Gastroesophageal sphincter (tissue), 4 donors: Measurements from ENCODE around the gene NME4. TPM values are rescaled to one million over a fixed set of nuclear protein-coding genes. Genes with fewer than 3 reads are reported as not detected.

Experiments
- ATAC-seq: fragments of 150-250 bp; one replicate; pipeline ENCODE4 v1.9.1; 2016; ENCODE audit warnings: mild to moderate bottlenecking, moderate library complexity
- H3K27ac ChIP-seq, 4 donors: fragments of 200-600 bp; sonication (generic) in 3 of 4; 1 replicate in 3 of 4; 2 replicates in 1 of 4; pipeline ENCODE4 v1.5.1; 2016 to 2019
- H3K27me3 ChIP-seq: fragments of 200-600 bp; sonication (generic); one replicate; pipeline ENCODE4 v1.5.1; 2019
- H3K36me3 ChIP-seq, 2 donors: fragments of 200-600 bp; sonication (generic); one replicate each; pipeline ENCODE4 v1.5.1; 2019; ENCODE audit warnings: control low read depth in 1 of 2
- H3K4me1 ChIP-seq, 3 donors: fragments of 200-600 bp; sonication (generic); 1 replicate in 2 of 3; 2 replicates in 1 of 3; pipeline ENCODE4 v1.5.1; 2016 to 2019; ENCODE audit warnings: control low read depth in 2 of 3
- H3K4me3 ChIP-seq, 2 donors: fragments of 200-600 bp; sonication (generic); one replicate each; pipeline ENCODE4 v1.5.1; 2019; ENCODE audit warnings: mild to moderate bottlenecking in 1 of 2, moderate library complexity in 1 of 2
- H3K9me3 ChIP-seq, 3 donors: fragments of 200-600 bp; sonication (generic); one replicate each; pipeline ENCODE4 v1.5.1; 2017 to 2019; ENCODE audit warnings: control low read depth in 2 of 3
- EP300 ChIP-seq: sonication (generic); formaldehyde crosslinking; IDR thresholded peaks from one replicate; pipeline ENCODE4 v1.6.1; 2017; ENCODE audit warnings: antibody characterized with exemption, mild to moderate bottlenecking
- POLR2A ChIP-seq, 2 donors: fragments of 450-650 bp; IDR thresholded peaks; one replicate each; pipeline ENCODE4 v1.6.1; 2017; ENCODE audit warnings: antibody characterized with exemption in 2 of 2, mild to moderate bottlenecking in 2 of 2, moderate library complexity in 1 of 2
- POLR2AphosphoS5 ChIP-seq: sonication (generic); formaldehyde crosslinking; IDR thresholded peaks from one replicate; pipeline ENCODE4 v1.6.1; 2017; ENCODE audit warnings: antibody characterized with exemption
- WGBS, 2 donors: methylation state at CpG; one replicate each; pipeline ENCODE4 v1.1.5; 2018; ENCODE audit warnings: low coverage in 1 of 2; 5-methylcytosine and 5-hydroxymethylcytosine counted together
- total RNA-seq, 4 donors: library from RNA; depleted of rRNA; stranded (reverse); fragments of >200 nt; gene quantifications; one replicate each; pipeline ENCODE4 v1.1.0, GENCODE V29; 2016
- TF ChIP-seq, protein P1 (sequence below), 4 experiments: fragments of 200-600 bp in 2 of 4; fragments of 450-650 bp in 2 of 4; sonication (generic) in 1 of 4; IDR thresholded peaks; one replicate each; pipeline ENCODE4 v1.5.1; 2017 to 2019; ENCODE audit warnings: antibody characterized with exemption in 4 of 4, mild to moderate bottlenecking in 2 of 4, moderate library complexity in 2 of 4

The NME4 gene
- total RNA-seq, 4 donors from 2014 or later = 61.1 to 169 (median 136) TPM

DNA sequence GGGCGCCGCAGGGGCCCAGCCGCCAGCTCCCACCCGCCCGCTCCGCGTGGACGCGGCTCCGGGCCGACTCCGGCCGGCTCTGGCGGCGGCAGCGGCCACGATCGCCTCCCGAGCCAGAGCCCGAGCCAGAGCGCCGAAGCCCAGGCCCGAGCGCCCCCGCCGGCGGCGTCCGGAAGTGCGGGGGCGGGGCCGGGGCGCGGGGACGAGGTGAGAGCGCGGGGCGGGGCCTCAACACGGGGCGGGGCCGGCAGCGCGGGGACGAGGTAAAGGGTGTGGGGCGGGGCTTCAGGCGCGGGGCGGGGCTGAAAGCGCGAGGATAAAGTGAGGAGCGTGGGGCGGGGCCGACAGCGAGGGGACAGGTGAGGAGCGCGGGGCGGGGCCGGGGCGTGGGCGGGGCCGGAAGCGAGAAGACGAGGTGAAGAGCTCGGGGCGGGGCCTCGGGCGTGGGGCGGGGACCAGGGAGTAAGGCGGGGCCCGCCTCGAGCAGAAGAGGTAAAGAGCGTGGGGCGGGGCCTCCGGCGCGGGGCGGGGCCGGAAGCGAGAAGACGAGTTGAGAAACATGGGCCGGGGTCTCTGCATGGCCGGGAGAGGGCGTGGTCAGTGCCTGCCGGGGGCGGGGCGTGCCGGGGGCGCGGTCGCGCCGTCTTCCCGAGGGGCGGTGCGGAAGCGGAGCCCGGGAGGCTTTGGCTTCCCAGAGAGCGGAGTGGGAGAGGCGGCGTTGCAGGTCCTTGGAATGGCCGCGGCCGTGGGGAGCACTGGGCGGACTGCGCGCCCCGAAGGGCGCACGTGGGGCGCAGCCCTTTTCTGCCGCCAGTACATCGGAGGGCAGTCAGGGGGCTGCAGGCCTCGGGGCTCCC is 44.2 kb upstream of the NME4 start, which contains the start of gene AXIN1:
TSS of gene AXIN1 (minus strand) at position 177 of the 857 bp plus-strand sequence. CDS start 5,698 bp downstream, outside the sequence.
- Histone ChIP-seq H3K36me3 (peaks cover 0 to 8% of the 10 kb centered on the region in 2 donors), H3K27me3 (no peaks in the 10 kb centered on the region), H3K9me3 (no peaks in the 10 kb centered on the region), H3K4me3 (peak within 1 kb of the TSS; percentile 74 to 83), H3K27ac (peak within 1 kb of the TSS; percentile 10 to 88 (median 84)), H3K4me1 (peaks cover 0 to 27% (median 13%) of the 10 kb centered on the region in 3 donors)
- WGBS, 2 donors = 0% methylated on average over 1 of the region's 113 CpGs; no CpG with 5 or more reads in 1 of the 2 donors
- peak; percentile 90 for ATAC-seq
- TF ChIP-seq EP300 = no peak
- TF ChIP-seq POLR2AphosphoS5 = peak; percentile 30
- TF ChIP-seq, protein P1, sequence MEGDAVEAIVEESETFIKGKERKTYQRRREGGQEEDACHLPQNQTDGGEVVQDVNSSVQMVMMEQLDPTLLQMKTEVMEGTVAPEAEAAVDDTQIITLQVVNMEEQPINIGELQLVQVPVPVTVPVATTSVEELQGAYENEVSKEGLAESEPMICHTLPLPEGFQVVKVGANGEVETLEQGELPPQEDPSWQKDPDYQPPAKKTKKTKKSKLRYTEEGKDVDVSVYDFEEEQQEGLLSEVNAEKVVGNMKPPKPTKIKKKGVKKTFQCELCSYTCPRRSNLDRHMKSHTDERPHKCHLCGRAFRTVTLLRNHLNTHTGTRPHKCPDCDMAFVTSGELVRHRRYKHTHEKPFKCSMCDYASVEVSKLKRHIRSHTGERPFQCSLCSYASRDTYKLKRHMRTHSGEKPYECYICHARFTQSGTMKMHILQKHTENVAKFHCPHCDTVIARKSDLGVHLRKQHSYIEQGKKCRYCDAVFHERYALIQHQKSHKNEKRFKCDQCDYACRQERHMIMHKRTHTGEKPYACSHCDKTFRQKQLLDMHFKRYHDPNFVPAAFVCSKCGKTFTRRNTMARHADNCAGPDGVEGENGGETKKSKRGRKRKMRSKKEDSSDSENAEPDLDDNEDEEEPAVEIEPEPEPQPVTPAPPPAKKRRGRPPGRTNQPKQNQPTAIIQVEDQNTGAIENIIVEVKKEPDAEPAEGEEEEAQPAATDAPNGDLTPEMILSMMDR (IDR thresholded peaks at IDR 0.05) = peak in 3 of 4 experiments; percentile 59 to 72 (median 65)
- peak; percentile 37 to 39 for TF ChIP-seq POLR2A (IDR thresholded peaks at IDR 0.05)

DNA sequence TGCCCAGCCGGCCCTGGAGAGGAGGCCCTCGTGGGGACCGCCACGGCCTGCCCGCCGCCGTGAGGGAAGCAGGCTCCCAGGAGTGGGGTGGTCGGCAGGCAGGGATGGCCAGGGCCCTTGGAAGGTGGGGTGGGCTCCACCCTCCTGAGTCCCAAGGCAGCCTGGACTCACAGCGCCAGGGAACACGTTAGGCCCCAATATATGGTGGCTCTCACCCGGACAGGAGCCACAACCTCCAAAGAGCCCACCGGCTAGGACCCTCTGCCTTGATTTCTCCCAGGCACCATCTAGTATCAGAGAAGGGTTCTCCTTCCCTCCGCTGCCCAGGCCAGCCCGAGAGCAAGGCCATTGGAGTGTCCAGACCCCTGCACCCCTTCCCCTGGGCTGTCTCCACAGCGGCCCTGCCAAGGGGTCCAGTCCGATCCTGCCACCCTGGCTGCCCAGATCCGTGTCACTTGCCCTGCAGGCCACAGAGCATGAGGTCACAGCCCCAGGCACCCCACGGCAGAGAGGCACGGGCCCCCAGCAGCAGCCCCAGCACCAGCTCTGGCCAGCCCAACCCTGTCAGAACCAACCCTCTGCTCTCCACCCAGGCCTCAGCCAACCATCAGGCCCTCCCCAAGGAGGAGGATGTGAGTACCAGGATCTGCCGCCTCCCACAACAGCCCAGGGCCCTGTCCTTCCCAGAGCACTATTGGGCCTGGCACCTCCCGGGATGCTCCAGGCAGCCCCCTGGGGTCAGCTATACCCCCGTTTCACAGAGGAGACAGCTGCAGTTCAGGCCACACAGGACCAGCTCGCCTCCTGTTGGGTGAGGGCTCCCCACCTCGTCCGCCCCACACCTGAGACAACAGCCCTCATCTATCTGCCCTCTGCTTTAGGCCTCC is 43.4 kb upstream of the NME4 start:
- Histone ChIP-seq H3K27ac (peak overlapping the region; percentile 10 to 88 (median 82)), H3K4me1 (peaks cover 0 to 27% (median 13%) of the 10 kb centered on the region in 3 donors), H3K9me3 (no peaks in the 10 kb centered on the region), H3K27me3 (no peaks in the 10 kb centered on the region), H3K4me3 (peak overlapping the region; percentile 25 to 83), H3K36me3 (peaks cover 0 to 8% of the 10 kb centered on the region in 2 donors)
- TF ChIP-seq POLR2AphosphoS5 = no peak
- TF ChIP-seq, protein P1 (IDR thresholded peaks at IDR 0.05) = no peak
- no peak for TF ChIP-seq EP300
- no peak for TF ChIP-seq POLR2A (IDR thresholded peaks at IDR 0.05)
- 92 to 100% methylated on average over 2 to 4 of the region's 25 CpGs for WGBS, 2 donors
- ATAC-seq = no peak

DNA sequence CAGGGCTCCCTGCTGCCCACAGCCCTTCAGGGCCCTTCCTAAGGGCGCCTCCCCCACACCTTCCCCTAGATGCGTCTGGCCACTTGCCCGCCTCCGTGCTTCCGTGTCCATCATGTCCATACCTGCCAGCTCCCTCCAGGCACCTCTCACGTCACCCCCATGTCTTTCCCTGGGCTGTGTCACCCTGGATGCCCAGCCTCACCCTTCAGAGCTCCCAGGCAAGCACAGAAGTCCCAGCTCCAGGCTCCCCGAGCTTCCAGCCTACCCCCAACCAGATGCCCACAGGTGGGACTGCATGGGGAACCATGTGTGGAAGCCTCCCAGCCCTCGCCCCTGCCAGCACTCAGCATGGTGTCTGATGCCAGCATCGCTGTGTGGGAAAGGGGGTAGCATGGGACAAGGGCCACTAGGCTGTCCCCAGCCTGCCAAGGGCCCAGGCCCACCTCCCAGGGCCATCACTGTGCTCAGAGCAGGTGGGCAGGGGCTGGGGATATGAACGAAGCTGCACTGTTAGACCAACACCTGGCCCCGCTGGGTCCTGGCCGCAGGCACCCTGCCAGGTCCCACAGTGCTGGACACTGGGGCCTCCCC is 42.6 kb upstream of the NME4 start:
- no peak for TF ChIP-seq EP300
- TF ChIP-seq, protein P1 (IDR thresholded peaks at IDR 0.05) = no peak
- TF ChIP-seq POLR2A (IDR thresholded peaks at IDR 0.05) = no peak
- no peak for TF ChIP-seq POLR2AphosphoS5
- Histone ChIP-seq H3K9me3 (no peaks in the 10 kb centered on the region), H3K4me1 (peaks cover 0 to 27% (median 13%) of the 10 kb centered on the region in 3 donors), H3K4me3 (no peak overlapping the region), H3K27ac (no peak overlapping the region), H3K36me3 (peaks cover 0 to 8% of the 10 kb centered on the region in 2 donors), H3K27me3 (no peaks in the 10 kb centered on the region)
- 96% methylated on average over 5 of the region's 12 CpGs; no CpG with 5 or more reads in 1 of the 2 donors for WGBS, 2 donors
- no peak for ATAC-seq

DNA sequence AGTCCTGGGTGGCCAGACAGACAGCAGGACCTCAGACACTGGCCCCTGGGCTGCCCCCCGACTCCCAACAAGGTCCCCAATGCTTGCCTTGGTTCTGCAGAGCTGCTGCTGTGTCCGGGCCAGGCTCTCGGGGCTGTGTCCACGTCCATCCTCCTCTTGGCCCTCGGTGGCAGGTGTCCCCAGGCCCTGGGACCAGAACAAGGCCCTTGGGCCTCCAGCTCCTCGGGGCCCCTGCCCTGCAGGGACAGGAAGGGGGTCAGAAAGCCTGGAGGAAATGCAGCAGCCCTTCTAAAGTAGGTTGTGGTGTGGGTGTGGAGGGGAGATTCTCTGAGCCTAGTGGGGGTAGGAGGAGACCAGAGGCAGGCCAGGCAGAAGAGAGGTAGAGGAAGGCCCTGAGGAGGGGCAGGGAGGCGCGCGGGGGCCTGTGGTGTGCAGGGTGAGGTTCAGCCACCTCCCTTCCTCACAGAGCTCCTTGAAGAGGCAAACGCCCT is 42.0 kb upstream of the NME4 start:
- 80% methylated on average over 1 to 4 of the region's 10 CpGs for WGBS, 2 donors
- TF ChIP-seq POLR2A (IDR thresholded peaks at IDR 0.05) (no peak), EP300 (no peak), POLR2AphosphoS5 (no peak)
- TF ChIP-seq, protein P1 (IDR thresholded peaks at IDR 0.05) = no peak
- Histone ChIP-seq H3K4me3 (no peak overlapping the region), H3K4me1 (peaks cover 0 to 27% (median 13%) of the 10 kb centered on the region in 3 donors), H3K27me3 (no peaks in the 10 kb centered on the region), H3K36me3 (peaks cover 0 to 8% of the 10 kb centered on the region in 2 donors), H3K27ac (no peak overlapping the region), H3K9me3 (no peaks in the 10 kb centered on the region)
- no peak for ATAC-seq
